CD14-positive monocyte (primary cell): ENCODE results near the gene YTHDC2. TPM values are rescaled to one million over a fixed set of nuclear protein-coding genes. Genes with fewer than 3 reads are reported as not detected.

Experiments used
- DNase-seq, 3 donors: peaks; one replicate each; pipeline ENCODE4 v3.0.0-alpha.2; 2011 to 2022
- H2AFZ ChIP-seq: 2 replicates; pipeline ENCODE4 v1.6.0; 2012; ENCODE audit warnings: mild to moderate bottlenecking, low read depth, low read length, inconsistent platforms; ENCODE audit not compliant: insufficient read depth, poor library complexity, severe bottlenecking
- H3K27ac ChIP-seq, 2 donors: 1 replicate in 1 of 2; 2 replicates in 1 of 2; pipeline ENCODE4 v1.5.1; 2012 to 2013; ENCODE audit warnings: low read length in 2 of 2, control low read depth in 1 of 2, inconsistent platforms in 1 of 2, low read depth in 1 of 2, mild to moderate bottlenecking in 1 of 2
- H3K27me3 ChIP-seq, 2 donors: one replicate each; pipeline versions ENCODE4 v1.6.0 to v1.6.1; 2011 to 2013; ENCODE audit warnings: low read length in 2 of 2; ENCODE audit not compliant: control insufficient read depth in 2 of 2, insufficient read depth in 2 of 2
- H3K36me3 ChIP-seq, 2 donors: replicated peaks in 1 of 2; 1 replicate in 1 of 2; 2 replicates in 1 of 2; pipeline versions ENCODE4 v1.5.1 to v1.6.1; 2012 to 2013; ENCODE audit warnings: low read length in 2 of 2, control low read depth in 1 of 2, inconsistent platforms in 1 of 2, mild to moderate bottlenecking in 1 of 2; ENCODE audit not compliant: insufficient read depth in 2 of 2, control insufficient read depth in 1 of 2
- H3K4me1 ChIP-seq, 2 donors: 1 replicate in 1 of 2; 2 replicates in 1 of 2; pipeline versions ENCODE4 v1.5.1 to v1.6.1; 2012 to 2013; ENCODE audit warnings: low read length in 2 of 2, control low read depth in 1 of 2, inconsistent platforms in 1 of 2, mild to moderate bottlenecking in 1 of 2, moderate library complexity in 1 of 2; ENCODE audit not compliant: insufficient read depth in 2 of 2, control insufficient read depth in 1 of 2
- H3K4me2 ChIP-seq: replicated peaks from 2 replicates; pipeline ENCODE3; 2012; ENCODE audit warnings: low read length, moderate library complexity, mild to moderate bottlenecking; ENCODE audit not compliant: poor library complexity, severe bottlenecking; ENCODE audit errors: extremely low read depth
- H3K4me3 ChIP-seq, 3 experiments: fragments of 200-600 bp in 1 of 3; sonication (generic) in 1 of 3; replicated peaks in 1 of 3; 1 replicate in 2 of 3; 2 replicates in 1 of 3; pipeline ENCODE4 v1.5.1; 2011 to 2013; ENCODE audit warnings: low read length in 3 of 3, mild to moderate bottlenecking in 3 of 3, control low read depth in 2 of 3, low read depth in 2 of 3, inconsistent platforms in 1 of 3, moderate library complexity in 1 of 3
- H3K79me2 ChIP-seq: 2 replicates; pipeline ENCODE4 v1.6.0; 2012; ENCODE audit warnings: mild to moderate bottlenecking, control low read depth, inconsistent platforms, low read length, moderate library complexity; ENCODE audit not compliant: insufficient read depth
- H3K9ac ChIP-seq: 2 replicates; pipeline ENCODE4 v1.6.0; 2017; ENCODE audit warnings: low read length, mild to moderate bottlenecking; ENCODE audit not compliant: insufficient read depth, poor library complexity, severe bottlenecking
- H3K9me3 ChIP-seq, 2 donors: replicated peaks in 1 of 2; 1 replicate in 1 of 2; 2 replicates in 1 of 2; pipeline versions ENCODE4 v1.5.1 to v1.6.1; 2012 to 2013; ENCODE audit warnings: low read length in 2 of 2, control low read depth in 1 of 2; ENCODE audit not compliant: control insufficient read depth in 1 of 2, insufficient read depth in 1 of 2
- H4K20me1 ChIP-seq: 2 replicates; pipeline ENCODE4 v1.6.0; 2012; ENCODE audit warnings: mild to moderate bottlenecking, low read length, control low read depth, moderate library complexity; ENCODE audit not compliant: insufficient read depth
- H3K27ac Mint-ChIP-seq, 7 donors: one replicate each; pipeline ENCODE4 v1.8.0; 2020; ENCODE audit warnings: mild to moderate bottlenecking in 7 of 7, mixed read lengths in 7 of 7, moderate library complexity in 6 of 7, inconsistent platforms in 2 of 7
- H3K27me3 Mint-ChIP-seq, 3 donors: one replicate each; pipeline ENCODE4 v1.8.0; 2021 to 2022; ENCODE audit warnings: low read depth in 3 of 3, mild to moderate bottlenecking in 3 of 3, mixed read lengths in 3 of 3, moderate library complexity in 3 of 3, inconsistent platforms in 1 of 3
- H3K36me3 Mint-ChIP-seq, 2 donors: one replicate each; pipeline ENCODE4 v1.8.0; 2020; ENCODE audit warnings: mixed read lengths in 2 of 2, inconsistent platforms in 1 of 2, mild to moderate bottlenecking in 1 of 2
- H3K4me1 Mint-ChIP-seq: one replicate; pipeline ENCODE4 v1.8.0; 2020; ENCODE audit warnings: mild to moderate bottlenecking, mixed read lengths
- H3K4me3 Mint-ChIP-seq, 2 donors: one replicate each; pipeline ENCODE4 v1.8.0; 2020; ENCODE audit warnings: mild to moderate bottlenecking in 2 of 2, mixed read lengths in 2 of 2, moderate library complexity in 1 of 2
- H3K9me3 Mint-ChIP-seq, 7 donors: one replicate each; pipeline ENCODE4 v1.8.0; 2020 to 2022; ENCODE audit warnings: mixed read lengths in 7 of 7, mild to moderate bottlenecking in 6 of 7, moderate library complexity in 6 of 7, inconsistent platforms in 2 of 7
- WGBS: methylation state at CpG from one replicate; pipeline ENCODE4 v1.1.5; 2013; ENCODE audit warnings: missing lambda C conversion rate; ENCODE audit not compliant: insufficient coverage; 5-methylcytosine and 5-hydroxymethylcytosine counted together
- intact Hi-C, 2 donors: fragments of 100-400 bp; cut with micrococcal nuclease; formaldehyde crosslinking; loops; one replicate each; pipeline versions ENCODE4 v1.15.0 to v1.15.1; 2023
- polyA plus RNA-seq, 3 donors: library from polyadenylated mRNA; depleted of rRNA in 1 of 3; unstranded in 2 of 3; stranded (reverse) in 1 of 3; fragments of 300-500 nt in 2 of 3; fragments of >200 nt in 1 of 3; fragmentation: Illumina TruSeq in 2 of 3; gene quantifications; 1 replicate in 2 of 3; 2 replicates in 1 of 3; pipeline ENCODE4 v1.2.3, GENCODE V29; 2012 to 2021
- TF ChIP-seq, protein P1 (sequence below): fragments of 200-600 bp; IDR thresholded peaks from one replicate; pipeline ENCODE4 v1.8.0; 2022; ENCODE audit warnings: antibody characterized with exemption, mild to moderate bottlenecking

YTHDC2 gene
- polyA plus RNA-seq, 3 donors = 5.8 to 10.3 (median 10.3) TPM

- Mint-ChIP-seq H3K27ac (no peak overlapping the region), H3K27me3 (no peaks in the 10 kb centered on the region), H3K36me3 (peaks cover 35 to 52% of the 10 kb centered on the region in 2 donors), H3K4me1 (peaks cover 18% of the 10 kb centered on the region), H3K9me3 (no peaks in the 10 kb centered on the region), H3K4me3 (no peak overlapping the region)
- Histone ChIP-seq H2AFZ (no peak overlapping the region), H3K4me1 (peaks cover 7 to 8% of the 10 kb centered on the region in 2 donors), H3K4me3 (no peak overlapping the region), H3K36me3 (peaks cover 19 to 44% of the 10 kb centered on the region in 2 donors), H3K9me3 (no peaks in the 10 kb centered on the region), H4K20me1 (no peaks in the 10 kb centered on the region), H3K4me2 (no peak overlapping the region), H3K9ac (no peak overlapping the region), H3K79me2 (peaks cover 60% of the 10 kb centered on the region), H3K27me3 (no peaks in the 10 kb centered on the region), H3K27ac (no peak overlapping the region)
- intact Hi-C loops = no loop called here
- no CpG with 5 or more reads among the region's 4 CpGs for WGBS
- DNase-seq = no peak
- TF ChIP-seq, protein P1, sequence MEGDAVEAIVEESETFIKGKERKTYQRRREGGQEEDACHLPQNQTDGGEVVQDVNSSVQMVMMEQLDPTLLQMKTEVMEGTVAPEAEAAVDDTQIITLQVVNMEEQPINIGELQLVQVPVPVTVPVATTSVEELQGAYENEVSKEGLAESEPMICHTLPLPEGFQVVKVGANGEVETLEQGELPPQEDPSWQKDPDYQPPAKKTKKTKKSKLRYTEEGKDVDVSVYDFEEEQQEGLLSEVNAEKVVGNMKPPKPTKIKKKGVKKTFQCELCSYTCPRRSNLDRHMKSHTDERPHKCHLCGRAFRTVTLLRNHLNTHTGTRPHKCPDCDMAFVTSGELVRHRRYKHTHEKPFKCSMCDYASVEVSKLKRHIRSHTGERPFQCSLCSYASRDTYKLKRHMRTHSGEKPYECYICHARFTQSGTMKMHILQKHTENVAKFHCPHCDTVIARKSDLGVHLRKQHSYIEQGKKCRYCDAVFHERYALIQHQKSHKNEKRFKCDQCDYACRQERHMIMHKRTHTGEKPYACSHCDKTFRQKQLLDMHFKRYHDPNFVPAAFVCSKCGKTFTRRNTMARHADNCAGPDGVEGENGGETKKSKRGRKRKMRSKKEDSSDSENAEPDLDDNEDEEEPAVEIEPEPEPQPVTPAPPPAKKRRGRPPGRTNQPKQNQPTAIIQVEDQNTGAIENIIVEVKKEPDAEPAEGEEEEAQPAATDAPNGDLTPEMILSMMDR = no peak
Measured at GRCh38 chr5:113518884-113519283, 5.4 kb downstream of the YTHDC2 start.

DNA sequence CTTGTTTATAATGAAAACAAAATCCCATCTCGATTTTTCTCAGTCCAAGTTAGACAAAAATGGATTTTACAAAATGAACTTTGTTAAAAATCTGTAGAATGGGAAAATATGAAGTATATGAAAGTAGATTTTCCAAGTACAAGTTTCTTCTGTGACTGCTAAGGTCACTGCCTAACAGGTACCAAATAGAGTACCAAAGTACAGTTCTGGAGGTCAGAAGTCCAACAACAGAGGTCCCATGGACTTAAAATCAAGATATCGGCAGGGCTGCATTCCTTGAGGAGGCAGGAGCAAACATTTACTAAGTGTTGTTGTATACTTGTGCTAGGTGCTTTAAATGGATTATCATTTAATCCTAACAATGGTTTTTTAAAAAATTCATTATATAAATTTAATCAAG is 5.9 kb downstream of the YTHDC2 start:
- intact Hi-C loops = no loop called here
- Histone ChIP-seq H3K79me2 (peaks cover 57% of the 10 kb centered on the region), H3K27me3 (no peaks in the 10 kb centered on the region), H4K20me1 (no peaks in the 10 kb centered on the region), H3K27ac (no peak overlapping the region), H2AFZ (no peak overlapping the region), H3K9me3 (no peaks in the 10 kb centered on the region), H3K9ac (no peak overlapping the region), H3K4me1 (peaks cover 8 to 11% of the 10 kb centered on the region in 2 donors), H3K36me3 (peaks cover 19 to 44% of the 10 kb centered on the region in 2 donors), H3K4me3 (no peak overlapping the region), H3K4me2 (no peak overlapping the region)
- Mint-ChIP-seq H3K27me3 (no peaks in the 10 kb centered on the region), H3K4me3 (no peak overlapping the region), H3K36me3 (peaks cover 35 to 52% of the 10 kb centered on the region in 2 donors), H3K27ac (no peak overlapping the region), H3K9me3 (no peaks in the 10 kb centered on the region), H3K4me1 (peaks cover 17% of the 10 kb centered on the region)
- no peak for DNase-seq
- WGBS = no CpG with 5 or more reads among the region's 2 CpGs
- TF ChIP-seq, protein P1 = no peak
